H1 (cell line): Measurements from ENCODE around the gene ANLN. TPM values are rescaled to one million over a fixed set of nuclear protein-coding genes. Genes with fewer than 3 reads are reported as not detected.

Source experiments
- CTCF ChIA-PET: fragments of 300-600 bp; sonication (Branson Sonifier 250); formaldehyde crosslinking; loops from one replicate; lab custom pipeline; 2021; ENCODE audit not compliant: partially characterized antibody; lab: Charles Lee
- POLR2A ChIA-PET: fragments of 300-600 bp; sonication (Branson Sonifier 250); formaldehyde crosslinking; loops from one replicate; lab custom pipeline; 2021; ENCODE audit warnings: inconsistent platforms; ENCODE audit not compliant: partially characterized antibody; lab: Charles Lee
- DNase-seq, 2 experiments: peaks; one replicate each; pipeline versions ENCODE4 v3.0.0 to v3.0.0-alpha.2; 2010 to 2022; ENCODE audit warnings: low spot score in 2 of 2, low read depth in 1 of 2, mixed read lengths in 1 of 2
- FAIRE-seq: peaks from 2 replicates; lab custom pipeline; 2011; peaks lifted over from hg19 to GRCh38; lab: Jason Lieb, UNC
- H2AFZ ChIP-seq: 2 replicates; pipeline ENCODE4 v1.8.1; 2012; ENCODE audit warnings: low read length, inconsistent platforms
- H2AK5ac ChIP-seq: 2 replicates; pipeline ENCODE4 v1.6.1; 2013; ENCODE audit warnings: low read depth, low read length
- H2BK120ac ChIP-seq: replicated peaks from 2 replicates; pipeline ENCODE3; 2013; ENCODE audit warnings: low read depth, low read length, inconsistent platforms
- H2BK12ac ChIP-seq: 2 replicates; pipeline ENCODE4 v1.6.1; 2013; ENCODE audit warnings: low read depth, low read length
- H2BK15ac ChIP-seq: 2 replicates; pipeline ENCODE4 v1.6.1; 2013; ENCODE audit warnings: low read length
- H2BK20ac ChIP-seq: 2 replicates; pipeline ENCODE4 v1.6.1; 2013; ENCODE audit warnings: low read length
- H2BK5ac ChIP-seq: 2 replicates; pipeline ENCODE4 v1.6.1; 2013; ENCODE audit warnings: low read depth, low read length
- H3K14ac ChIP-seq: 2 replicates; pipeline ENCODE4 v1.6.1; 2013; ENCODE audit warnings: inconsistent platforms; ENCODE audit not compliant: insufficient read length
- H3K18ac ChIP-seq: 2 replicates; pipeline ENCODE4 v1.6.1; 2013; ENCODE audit warnings: low read length; ENCODE audit errors: extremely low read depth
- H3K23ac ChIP-seq: 2 replicates; pipeline ENCODE4 v1.6.1; 2013; ENCODE audit warnings: inconsistent platforms; ENCODE audit not compliant: insufficient read length
- H3K23me2 ChIP-seq: 2 replicates; pipeline ENCODE4 v1.6.1; 2013; ENCODE audit warnings: low read depth, low read length
- H3K27ac ChIP-seq: 2 replicates; pipeline ENCODE4 v1.6.1; 2011; ENCODE audit warnings: low read depth, low read length, inconsistent platforms
- H3K27me3 ChIP-seq, 4 experiments: replicated peaks in 1 of 4; 1 replicate in 1 of 4; 2 replicates in 3 of 4; pipeline versions ENCODE4 v1.6.1 to v1.8.1; 2011 to 2013; ENCODE audit warnings: low read length in 3 of 4, mild to moderate bottlenecking in 3 of 4, inconsistent platforms in 2 of 4, mixed read lengths in 2 of 4, moderate library complexity in 1 of 4; ENCODE audit not compliant: control insufficient read depth in 3 of 4, insufficient read depth in 3 of 4; ENCODE audit errors: extremely low read depth in 1 of 4
- H3K36me3 ChIP-seq, 4 experiments: 2 replicates each; pipeline versions ENCODE4 v1.6.1 to v1.8.1; 2011 to 2013; ENCODE audit warnings: mild to moderate bottlenecking in 4 of 4, low read length in 3 of 4, moderate library complexity in 2 of 4, control low read depth in 1 of 4, inconsistent platforms in 1 of 4; ENCODE audit not compliant: insufficient read depth in 4 of 4, control insufficient read depth in 2 of 4
- H3K4ac ChIP-seq: replicated peaks from 2 replicates; pipeline ENCODE3; 2013; ENCODE audit warnings: low read length, low read depth, mixed read lengths, inconsistent platforms; ENCODE audit not compliant: insufficient read length
- H3K4me1 ChIP-seq, 4 experiments: replicated peaks in 1 of 4; 1 replicate in 1 of 4; 2 replicates in 3 of 4; pipeline versions ENCODE4 v1.6.1 to v1.8.1; 2011 to 2013; ENCODE audit warnings: low read length in 3 of 4, inconsistent platforms in 2 of 4, mixed read lengths in 1 of 4; ENCODE audit not compliant: insufficient read depth in 4 of 4, control insufficient read depth in 3 of 4
- H3K4me2 ChIP-seq, 2 experiments: 2 replicates each; pipeline versions ENCODE4 v1.6.1 to v1.8.1; 2011 to 2013; ENCODE audit warnings: low read depth in 2 of 2, low read length in 2 of 2, control low read depth in 1 of 2, inconsistent platforms in 1 of 2, mild to moderate bottlenecking in 1 of 2; ENCODE audit not compliant: insufficient read depth in 1 of 2
- H3K4me3 ChIP-seq, 4 experiments: fragments of 200-600, 300-600 bp in 1 of 4; sonication (generic), shearing (Covaris generic), sonication (Bioruptor Twin) in 1 of 4; 2 replicates each; pipeline versions ENCODE4 v1.5.1 to v1.8.1; 2011 to 2016; ENCODE audit warnings: low read length in 4 of 4, low read depth in 3 of 4, control low read depth in 2 of 4, inconsistent platforms in 2 of 4, mild to moderate bottlenecking in 2 of 4, mixed read lengths in 1 of 4, moderate library complexity in 1 of 4; ENCODE audit not compliant: insufficient read depth in 2 of 4; ENCODE audit errors: extremely low read depth in 1 of 4
- H3K56ac ChIP-seq: replicated peaks from 2 replicates; pipeline ENCODE3; 2013; ENCODE audit warnings: low read depth, mild to moderate bottlenecking, mixed read lengths, low read length, inconsistent platforms; ENCODE audit not compliant: insufficient read length
- H3K79me1 ChIP-seq: 2 replicates; pipeline ENCODE4 v1.6.1; 2013; ENCODE audit warnings: low read depth, low read length, control low read depth
- H3K79me2 ChIP-seq, 2 experiments: 2 replicates each; pipeline versions ENCODE4 v1.6.1 to v1.8.1; 2012 to 2013; ENCODE audit warnings: low read length in 2 of 2, mild to moderate bottlenecking in 2 of 2, inconsistent platforms in 1 of 2; ENCODE audit not compliant: insufficient read depth in 2 of 2, control insufficient read depth in 1 of 2
- H3K9ac ChIP-seq, 4 experiments: replicated peaks in 1 of 4; 1 replicate in 1 of 4; 2 replicates in 3 of 4; pipeline versions ENCODE4 v1.6.1 to v1.8.1; 2011 to 2013; ENCODE audit warnings: low read depth in 3 of 4, low read length in 3 of 4, control low read depth in 2 of 4, mild to moderate bottlenecking in 2 of 4, moderate library complexity in 2 of 4, inconsistent platforms in 1 of 4; ENCODE audit errors: extremely low read depth in 1 of 4
- H3K9me3 ChIP-seq, 2 experiments: 2 replicates each; pipeline versions ENCODE4 v1.6.1 to v1.8.1; 2012 to 2013; ENCODE audit warnings: mild to moderate bottlenecking in 2 of 2, moderate library complexity in 2 of 2, control low read depth in 1 of 2, inconsistent platforms in 1 of 2, low read depth in 1 of 2, low read length in 1 of 2, mixed read lengths in 1 of 2; ENCODE audit not compliant: insufficient read depth in 2 of 2
- H4K20me1 ChIP-seq, 2 experiments: replicated peaks in 1 of 2; 2 replicates each; pipeline versions ENCODE3 to v1.8.1; 2011 to 2013; ENCODE audit warnings: inconsistent platforms in 2 of 2, low read length in 2 of 2, mild to moderate bottlenecking in 1 of 2; ENCODE audit not compliant: insufficient read depth in 2 of 2, control insufficient read depth in 1 of 2
- H4K5ac ChIP-seq: 2 replicates; pipeline ENCODE4 v1.6.1; 2013; ENCODE audit warnings: low read length, low read depth, mixed read lengths, inconsistent platforms; ENCODE audit not compliant: insufficient read length
- H4K8ac ChIP-seq: 2 replicates; pipeline ENCODE4 v1.8.0; 2013; ENCODE audit warnings: mild to moderate bottlenecking, moderate library complexity, low read length, inconsistent platforms; ENCODE audit not compliant: insufficient read depth; ENCODE audit errors: extremely low read depth
- H4K91ac ChIP-seq: replicated peaks from 2 replicates; pipeline ENCODE3; 2013; ENCODE audit warnings: low read length, mixed read lengths, inconsistent platforms; ENCODE audit not compliant: insufficient read length
- ATF3 ChIP-seq: IDR thresholded peaks from 2 replicates; pipeline ENCODE4 v1.6.1; 2011; ENCODE audit warnings: low read depth, mild to moderate bottlenecking, low read length; ENCODE audit not compliant: insufficient read depth
- BCL11A ChIP-seq, 2 experiments: IDR thresholded peaks; one replicate each; pipeline ENCODE4 v1.6.1; 2011; ENCODE audit warnings: low read depth in 2 of 2, low read length in 2 of 2, mild to moderate bottlenecking in 2 of 2
- E2F6 ChIP-seq: IDR thresholded peaks from 2 replicates; pipeline ENCODE4 v1.6.1; 2012; ENCODE audit warnings: inconsistent platforms
- HDAC6 ChIP-seq: IDR thresholded peaks from one replicate; pipeline ENCODE4 v1.7.1; 2012; ENCODE audit warnings: low read depth, mild to moderate bottlenecking, inconsistent platforms, low read length, moderate library complexity
- JUND ChIP-seq: IDR thresholded peaks from 2 replicates; pipeline ENCODE4 v1.6.1; 2011; ENCODE audit warnings: mild to moderate bottlenecking, improper control_type of control experiment, low read length
- KDM1A ChIP-seq: fragments of 200-600, 300-600 bp; sonication (generic); IDR thresholded peaks from 2 replicates; pipeline ENCODE4 v1.7.1; 2016; ENCODE audit warnings: mild to moderate bottlenecking, low read length, borderline replicate concordance
- PHF8 ChIP-seq: fragments of 200-600 bp; sonication (generic); conservative IDR thresholded peaks from 2 replicates; pipeline ENCODE4 v1.7.1; 2012; ENCODE audit warnings: low read depth, mild to moderate bottlenecking, inconsistent platforms, low read length, moderate library complexity
- POLR2AphosphoS5 ChIP-seq: IDR thresholded peaks from 2 replicates; pipeline ENCODE4 v1.6.1; 2011; ENCODE audit warnings: low read depth, low read length
- YY1 ChIP-seq: IDR thresholded peaks from 2 replicates; pipeline ENCODE4 v1.6.1; 2011; ENCODE audit warnings: low read depth, mild to moderate bottlenecking, low read length
- WGBS, 2 experiments: shearing (Covaris generic) in 1 of 2; methylation state at CpG; one replicate each; pipeline versions ENCODE4 v1.1.6 to v1.1.7; 2013 to 2015; ENCODE audit warnings: low lambda C conversion rate in 2 of 2, mixed read lengths in 2 of 2, inconsistent platforms in 1 of 2, low coverage in 1 of 2, missing lambda C conversion rate in 1 of 2; ENCODE audit not compliant: insufficient replicate concordance in 2 of 2, insufficient coverage in 1 of 2, insufficient read length in 1 of 2; ENCODE audit errors: extremely low coverage in 1 of 2, missing lambda C conversion rate in 1 of 2; 5-methylcytosine and 5-hydroxymethylcytosine counted together
- polyA plus RNA-seq, 7 experiments: library from polyadenylated mRNA; depleted of rRNA in 3 of 7; stranded (reverse) in 5 of 7; unstranded in 2 of 7; fragments of >200 nt in 5 of 7; fragments of 200-250 nt in 2 of 7; gene quantifications; 1 replicate in 5 of 7; 2 replicates in 1 of 7; 4 replicates in 1 of 7; pipeline versions ENCODE4 v1.2.1 to v1.2.3, GENCODE V29; 2011 to 2013; ENCODE audit warnings: missing spikeins in 2 of 7, mixed read lengths in 2 of 7
- total RNA-seq: library from RNA; stranded (reverse); fragmentation: NEBNext Ultra II Directional; extraction: Animal tissue kit (Norgen Biotek cat#: 25700); gene quantifications from 2 replicates; pipeline ENCODE4 v1.2.1, GENCODE V29; 2021
- TF ChIP-seq, protein P1 (sequence below): IDR thresholded peaks from 2 replicates; pipeline ENCODE4 v1.6.1; 2012; ENCODE audit warnings: low read length, inconsistent platforms

The ANLN gene
- total and polyA plus RNA-seq, 2 of the 8 experiments (the other 6 are each of a cell fraction or from before 2014, with no cell fraction given), result 18.5 to 90.1 TPM

- Histone ChIP-seq H3K18ac (no peak overlapping the region), H3K79me2 (no peaks in the 10 kb centered on the region), H3K27ac (no peak overlapping the region), H3K79me1 (no peaks in the 10 kb centered on the region), H3K27me3 (no peaks in the 10 kb centered on the region), H3K23ac (no peak overlapping the region), H2AFZ (no peak overlapping the region), H3K36me3 (no peaks in the 10 kb centered on the region; a peak in 1 of 8 replicates), H3K4ac (no peak overlapping the region), H2BK120ac (no peak overlapping the region), H2BK15ac (no peak overlapping the region), H3K9ac (no peak overlapping the region), H3K4me3 (no peak overlapping the region), H3K23me2 (no peaks in the 10 kb centered on the region), H2AK5ac (no peak overlapping the region), H4K20me1 (no peaks in the 10 kb centered on the region), H4K8ac (no peak overlapping the region), H2BK12ac (no peak overlapping the region), H3K9me3 (no peaks in the 10 kb centered on the region), H3K4me1 (no peaks in the 10 kb centered on the region), H2BK5ac (no peak overlapping the region), H4K5ac (no peak overlapping the region), H3K4me2 (no peak overlapping the region), H3K56ac (no peak overlapping the region), H2BK20ac (no peak overlapping the region), H3K14ac (no peak overlapping the region), H4K91ac (no peak overlapping the region)
- DNase-seq (no peak), FAIRE-seq (no peak)
- no peak for TF ChIP-seq E2F6
- no peak for TF ChIP-seq YY1
- no peak for TF ChIP-seq ATF3
- TF ChIP-seq PHF8, result no peak
- no peak for TF ChIP-seq HDAC6
- TF ChIP-seq POLR2AphosphoS5, result no peak
- no peak for TF ChIP-seq KDM1A
- no peak for TF ChIP-seq JUND
- no peak for TF ChIP-seq BCL11A (IDR thresholded peaks at IDR 0.05; ENCODE audit: low read depth in 2 of 2, low read length in 2 of 2)
- TF ChIP-seq, protein P1, sequence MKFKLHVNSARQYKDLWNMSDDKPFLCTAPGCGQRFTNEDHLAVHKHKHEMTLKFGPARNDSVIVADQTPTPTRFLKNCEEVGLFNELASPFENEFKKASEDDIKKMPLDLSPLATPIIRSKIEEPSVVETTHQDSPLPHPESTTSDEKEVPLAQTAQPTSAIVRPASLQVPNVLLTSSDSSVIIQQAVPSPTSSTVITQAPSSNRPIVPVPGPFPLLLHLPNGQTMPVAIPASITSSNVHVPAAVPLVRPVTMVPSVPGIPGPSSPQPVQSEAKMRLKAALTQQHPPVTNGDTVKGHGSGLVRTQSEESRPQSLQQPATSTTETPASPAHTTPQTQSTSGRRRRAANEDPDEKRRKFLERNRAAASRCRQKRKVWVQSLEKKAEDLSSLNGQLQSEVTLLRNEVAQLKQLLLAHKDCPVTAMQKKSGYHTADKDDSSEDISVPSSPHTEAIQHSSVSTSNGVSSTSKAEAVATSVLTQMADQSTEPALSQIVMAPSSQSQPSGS, result no peak
- CTCF ChIA-PET, result interaction anchor here (1.0 to 1.6 kb wide), 3 partner anchors 10 to 173 kb away, joined by 3 to 9 read pairs (median 5); no protein-coding TSS in a partner anchor
- 79% methylated on average over 4 of the region's 4 CpGs; no CpG with 5 or more reads in 1 of the 2 experiments for WGBS, 2 experiments
- POLR2A ChIA-PET, result no interaction called here
Observed at GRCh38 chr7:36497775-36498174, 108.1 kb downstream of the ANLN start.
